ENCODE results near the gene BICDL2.

BICDL2 gene

DNA sequence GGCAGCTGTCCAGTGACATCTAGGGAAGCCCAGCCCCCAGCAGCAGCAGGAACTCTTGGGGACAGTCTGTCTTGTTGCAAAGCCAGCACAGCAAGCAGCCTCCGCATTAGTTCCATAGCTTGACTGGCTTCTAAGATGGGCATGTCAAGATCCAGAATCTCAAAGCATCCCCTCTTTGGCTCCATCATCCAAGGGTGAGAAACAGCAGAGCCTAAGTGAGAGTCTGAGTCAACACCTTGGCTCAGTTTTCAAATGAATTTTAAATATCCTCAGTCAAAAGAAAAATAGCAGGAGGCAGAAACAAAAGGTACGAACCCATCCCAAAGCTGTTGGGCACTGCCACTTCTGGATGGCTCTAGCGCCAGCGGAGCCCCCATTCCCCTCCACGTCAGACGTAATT lies 21.8 kb downstream of the BICDL2 start:
- H3K27me3 Mint-ChIP-seq (ENCODE audit: low read depth) = peaks cover 78% of the 10 kb centered on the region
- TF ChIP-seq, protein P1, sequence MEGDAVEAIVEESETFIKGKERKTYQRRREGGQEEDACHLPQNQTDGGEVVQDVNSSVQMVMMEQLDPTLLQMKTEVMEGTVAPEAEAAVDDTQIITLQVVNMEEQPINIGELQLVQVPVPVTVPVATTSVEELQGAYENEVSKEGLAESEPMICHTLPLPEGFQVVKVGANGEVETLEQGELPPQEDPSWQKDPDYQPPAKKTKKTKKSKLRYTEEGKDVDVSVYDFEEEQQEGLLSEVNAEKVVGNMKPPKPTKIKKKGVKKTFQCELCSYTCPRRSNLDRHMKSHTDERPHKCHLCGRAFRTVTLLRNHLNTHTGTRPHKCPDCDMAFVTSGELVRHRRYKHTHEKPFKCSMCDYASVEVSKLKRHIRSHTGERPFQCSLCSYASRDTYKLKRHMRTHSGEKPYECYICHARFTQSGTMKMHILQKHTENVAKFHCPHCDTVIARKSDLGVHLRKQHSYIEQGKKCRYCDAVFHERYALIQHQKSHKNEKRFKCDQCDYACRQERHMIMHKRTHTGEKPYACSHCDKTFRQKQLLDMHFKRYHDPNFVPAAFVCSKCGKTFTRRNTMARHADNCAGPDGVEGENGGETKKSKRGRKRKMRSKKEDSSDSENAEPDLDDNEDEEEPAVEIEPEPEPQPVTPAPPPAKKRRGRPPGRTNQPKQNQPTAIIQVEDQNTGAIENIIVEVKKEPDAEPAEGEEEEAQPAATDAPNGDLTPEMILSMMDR (IDR thresholded peaks at IDR 0.05; ENCODE audit: unreplicated experiment in 3 of 3) = no peak
- no peak overlapping the region for H3K27ac Mint-ChIP-seq
- H3K4me3 Mint-ChIP-seq = peak overlapping the region in 2 of 3 experiments; percentile 18 to 41
- no peaks in the 10 kb centered on the region for H3K36me3 Mint-ChIP-seq (ENCODE audit: low read depth)
- peaks cover 2% of the 10 kb centered on the region for H3K4me1 Mint-ChIP-seq
- no peaks in the 10 kb centered on the region for H3K9me3 Mint-ChIP-seq

DNA sequence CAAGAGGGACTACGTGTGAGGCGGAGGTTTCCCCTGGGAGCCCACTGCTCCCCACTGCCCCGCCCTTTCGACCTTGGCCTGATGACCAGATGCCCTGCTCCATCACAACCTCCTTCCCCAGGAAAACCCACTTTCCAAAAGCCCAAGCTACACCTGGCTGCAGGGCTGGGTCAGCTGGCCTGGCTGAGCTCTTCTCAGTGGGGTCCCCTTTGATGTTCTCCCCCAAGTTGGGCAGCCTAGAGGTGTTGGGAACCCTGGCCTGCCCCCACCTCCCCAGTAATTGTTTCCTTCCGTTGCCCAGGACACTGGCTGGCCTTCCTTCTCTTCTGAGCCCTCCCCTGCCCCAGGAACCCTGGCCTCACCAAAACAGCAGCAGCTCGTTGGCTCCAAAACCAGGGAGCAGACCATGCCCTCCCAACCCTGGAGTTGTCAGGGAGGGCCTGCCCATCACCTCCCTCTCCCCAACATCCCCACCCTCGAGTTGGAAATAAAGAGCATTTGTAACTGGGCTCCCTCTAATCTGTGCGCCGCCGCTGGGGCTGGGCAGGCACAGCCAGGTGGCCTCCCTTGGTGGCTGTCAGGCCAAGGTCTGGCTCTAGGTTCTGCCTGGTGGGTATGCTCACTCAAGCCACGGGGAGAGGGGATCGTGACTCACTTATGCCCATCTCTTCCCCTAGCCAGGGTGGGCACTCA lies 22.6 kb downstream of the BICDL2 start:
- Mint-ChIP-seq H3K4me3 (no peak overlapping the region), H3K9me3 (no peaks in the 10 kb centered on the region), H3K27me3 (ENCODE audit: low read depth) (peaks cover 83% of the 10 kb centered on the region), H3K36me3 (ENCODE audit: low read depth) (no peaks in the 10 kb centered on the region), H3K27ac (no peak overlapping the region), H3K4me1 (no peaks in the 10 kb centered on the region)
- TF ChIP-seq, protein P1 (IDR thresholded peaks at IDR 0.05; ENCODE audit: unreplicated experiment in 3 of 3) = no peak

DNA sequence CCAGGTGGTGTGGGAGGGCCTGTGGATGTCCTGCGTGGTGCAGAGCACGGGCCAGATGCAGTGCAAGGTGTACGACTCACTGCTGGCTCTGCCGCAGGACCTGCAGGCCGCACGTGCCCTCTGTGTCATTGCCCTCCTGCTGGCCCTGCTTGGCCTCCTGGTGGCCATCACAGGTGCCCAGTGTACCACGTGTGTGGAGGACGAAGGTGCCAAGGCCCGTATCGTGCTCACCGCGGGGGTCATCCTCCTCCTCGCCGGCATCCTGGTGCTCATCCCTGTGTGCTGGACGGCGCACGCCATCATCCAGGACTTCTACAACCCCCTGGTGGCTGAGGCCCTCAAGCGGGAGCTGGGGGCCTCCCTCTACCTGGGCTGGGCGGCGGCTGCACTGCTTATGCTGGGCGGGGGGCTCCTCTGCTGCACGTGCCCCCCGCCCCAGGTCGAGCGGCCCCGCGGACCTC lies 23.2 kb downstream of the BICDL2 start:
- peaks cover 84% of the 10 kb centered on the region for H3K27me3 Mint-ChIP-seq (ENCODE audit: low read depth)
- TF ChIP-seq, protein P1 (IDR thresholded peaks at IDR 0.05; ENCODE audit: unreplicated experiment in 3 of 3) = no peak
- H3K4me1 Mint-ChIP-seq = no peaks in the 10 kb centered on the region
- H3K27ac Mint-ChIP-seq = no peak overlapping the region
- no peak overlapping the region for H3K4me3 Mint-ChIP-seq
- no peaks in the 10 kb centered on the region for H3K36me3 Mint-ChIP-seq (ENCODE audit: low read depth)
- H3K9me3 Mint-ChIP-seq = no peaks in the 10 kb centered on the region

DNA sequence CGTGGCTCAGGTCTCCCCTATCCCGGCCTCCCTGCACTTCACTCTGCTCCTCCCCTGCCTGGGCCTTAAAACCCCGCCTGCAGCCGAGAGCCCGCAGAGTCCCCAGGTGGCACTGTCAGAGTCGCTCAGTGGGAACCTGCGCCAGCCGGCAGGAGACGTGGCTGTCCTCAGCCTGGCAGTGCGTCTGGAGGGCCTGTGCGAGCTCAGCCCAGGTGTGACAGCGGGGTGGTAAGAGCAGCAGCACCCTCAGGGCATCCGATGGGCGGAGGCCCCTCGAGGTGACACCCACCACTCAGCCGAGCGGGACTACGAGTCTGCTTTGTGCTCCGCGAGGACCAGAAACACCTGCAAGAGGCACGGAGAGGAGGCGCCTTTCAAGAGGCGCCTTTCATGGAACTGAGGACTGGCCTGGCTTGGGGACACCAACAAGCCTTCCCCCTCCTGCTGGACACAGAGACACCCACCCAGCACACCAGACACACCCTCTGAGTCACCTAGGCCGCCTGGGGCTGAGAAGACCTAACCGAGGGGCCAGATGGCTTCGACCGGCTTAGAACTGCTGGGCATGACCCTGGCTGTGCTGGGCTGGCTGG lies 23.8 kb downstream of the BICDL2 start, which contains the start of gene CLDN9:
Gene CLDN9 (plus strand): TSS at position 96 of the 593 bp plus-strand sequence. CDS start 440 bp downstream, at position 536.
- H3K4me3 Mint-ChIP-seq = peak within 1 kb of the TSS; percentile 13 to 17 (median 14)
- TF ChIP-seq, protein P1 (IDR thresholded peaks at IDR 0.05; ENCODE audit: unreplicated experiment in 3 of 3) = no peak
- no peaks in the 10 kb centered on the region for H3K9me3 Mint-ChIP-seq
- peaks cover 84% of the 10 kb centered on the region for H3K27me3 Mint-ChIP-seq (ENCODE audit: low read depth)
- peak within 1 kb of the TSS in 1 of 3 experiments; percentile 53 for H3K27ac Mint-ChIP-seq
- no peaks in the 10 kb centered on the region for H3K36me3 Mint-ChIP-seq (ENCODE audit: low read depth)
- H3K4me1 Mint-ChIP-seq = peaks cover 5% of the 10 kb centered on the region

DNA sequence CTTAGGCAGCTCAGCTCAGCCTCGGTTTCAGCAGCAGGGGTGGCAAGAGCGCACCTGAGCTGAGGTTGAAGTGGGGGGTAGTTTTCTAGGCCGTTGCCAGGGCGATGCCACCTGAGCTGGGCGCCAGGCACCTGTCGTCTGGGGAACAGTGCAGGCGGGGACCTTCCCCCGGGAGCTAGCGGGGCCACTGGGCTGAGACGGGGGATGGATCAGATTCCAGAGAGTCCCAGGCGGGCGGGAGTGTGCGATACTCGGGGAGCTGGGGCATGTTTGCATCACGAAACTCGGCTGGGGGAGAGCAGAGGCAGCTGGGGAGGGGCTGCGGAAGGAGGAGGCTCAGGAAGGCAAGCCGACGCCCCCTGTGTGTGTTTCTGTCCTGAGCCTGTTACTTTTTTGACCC lies 24.5 kb downstream of the BICDL2 start:
- Mint-ChIP-seq H3K9me3 (no peaks in the 10 kb centered on the region), H3K27me3 (ENCODE audit: low read depth) (peaks cover 89% of the 10 kb centered on the region), H3K4me1 (peaks cover 7% of the 10 kb centered on the region), H3K36me3 (ENCODE audit: low read depth) (no peaks in the 10 kb centered on the region), H3K4me3 (peak overlapping the region; percentile 13 to 17 (median 14)), H3K27ac (peak overlapping the region in 1 of 3 experiments; percentile 53)
- TF ChIP-seq, protein P1 (IDR thresholded peaks at IDR 0.05; ENCODE audit: unreplicated experiment in 3 of 3) = no peak
